Lower leg skin (tissue), 3 donors: ENCODE measurements around the gene AFF1.

Experiments
- POLR2A ChIP-seq, 2 donors: fragments of 450-650 bp; IDR thresholded peaks; one replicate each; pipeline ENCODE4 v1.6.1; 2016 to 2017; ENCODE audit warnings: antibody characterized with exemption in 2 of 2, mild to moderate bottlenecking in 1 of 2, moderate library complexity in 1 of 2
- TF ChIP-seq, protein P1 (sequence below), 3 donors: fragments of 450-650 bp; IDR thresholded peaks; one replicate each; pipeline ENCODE4 v1.5.1; 2016; ENCODE audit warnings: antibody characterized with exemption in 3 of 3, mild to moderate bottlenecking in 3 of 3, moderate library complexity in 2 of 3

DNA sequence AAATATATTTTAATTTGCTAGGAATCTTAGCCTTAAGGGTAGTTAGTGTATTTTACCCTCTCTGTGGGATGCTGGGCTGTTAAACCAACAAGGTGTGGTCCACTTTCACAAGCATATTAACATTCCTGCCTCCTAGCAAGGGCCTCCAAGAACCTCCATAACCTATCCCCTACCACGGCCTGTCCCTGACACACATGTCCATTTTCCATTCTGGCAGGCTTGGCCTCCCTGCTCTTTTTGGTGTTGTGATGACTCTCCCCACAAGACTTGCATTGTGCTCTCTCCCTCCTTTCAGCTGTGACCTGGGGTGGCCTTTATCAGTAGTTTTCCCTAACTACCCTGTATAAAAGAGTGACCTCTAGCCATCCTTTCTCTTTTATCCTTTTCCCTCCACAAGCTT lies 165.4 kb downstream of the AFF1 start:
- TF ChIP-seq, protein P1, sequence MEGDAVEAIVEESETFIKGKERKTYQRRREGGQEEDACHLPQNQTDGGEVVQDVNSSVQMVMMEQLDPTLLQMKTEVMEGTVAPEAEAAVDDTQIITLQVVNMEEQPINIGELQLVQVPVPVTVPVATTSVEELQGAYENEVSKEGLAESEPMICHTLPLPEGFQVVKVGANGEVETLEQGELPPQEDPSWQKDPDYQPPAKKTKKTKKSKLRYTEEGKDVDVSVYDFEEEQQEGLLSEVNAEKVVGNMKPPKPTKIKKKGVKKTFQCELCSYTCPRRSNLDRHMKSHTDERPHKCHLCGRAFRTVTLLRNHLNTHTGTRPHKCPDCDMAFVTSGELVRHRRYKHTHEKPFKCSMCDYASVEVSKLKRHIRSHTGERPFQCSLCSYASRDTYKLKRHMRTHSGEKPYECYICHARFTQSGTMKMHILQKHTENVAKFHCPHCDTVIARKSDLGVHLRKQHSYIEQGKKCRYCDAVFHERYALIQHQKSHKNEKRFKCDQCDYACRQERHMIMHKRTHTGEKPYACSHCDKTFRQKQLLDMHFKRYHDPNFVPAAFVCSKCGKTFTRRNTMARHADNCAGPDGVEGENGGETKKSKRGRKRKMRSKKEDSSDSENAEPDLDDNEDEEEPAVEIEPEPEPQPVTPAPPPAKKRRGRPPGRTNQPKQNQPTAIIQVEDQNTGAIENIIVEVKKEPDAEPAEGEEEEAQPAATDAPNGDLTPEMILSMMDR (IDR thresholded peaks at IDR 0.05) = no peak
- no peak for TF ChIP-seq POLR2A (IDR thresholded peaks at IDR 0.05)
